ENCODE results near the gene SENP1. TPM values are rescaled to one million over a fixed set of nuclear protein-coding genes. Genes with fewer than 3 reads are reported as not detected.

SENP1 gene
- total RNA-seq, 1 donor from 2014 or later = 38.4 TPM

- TF ChIP-seq, protein P1, sequence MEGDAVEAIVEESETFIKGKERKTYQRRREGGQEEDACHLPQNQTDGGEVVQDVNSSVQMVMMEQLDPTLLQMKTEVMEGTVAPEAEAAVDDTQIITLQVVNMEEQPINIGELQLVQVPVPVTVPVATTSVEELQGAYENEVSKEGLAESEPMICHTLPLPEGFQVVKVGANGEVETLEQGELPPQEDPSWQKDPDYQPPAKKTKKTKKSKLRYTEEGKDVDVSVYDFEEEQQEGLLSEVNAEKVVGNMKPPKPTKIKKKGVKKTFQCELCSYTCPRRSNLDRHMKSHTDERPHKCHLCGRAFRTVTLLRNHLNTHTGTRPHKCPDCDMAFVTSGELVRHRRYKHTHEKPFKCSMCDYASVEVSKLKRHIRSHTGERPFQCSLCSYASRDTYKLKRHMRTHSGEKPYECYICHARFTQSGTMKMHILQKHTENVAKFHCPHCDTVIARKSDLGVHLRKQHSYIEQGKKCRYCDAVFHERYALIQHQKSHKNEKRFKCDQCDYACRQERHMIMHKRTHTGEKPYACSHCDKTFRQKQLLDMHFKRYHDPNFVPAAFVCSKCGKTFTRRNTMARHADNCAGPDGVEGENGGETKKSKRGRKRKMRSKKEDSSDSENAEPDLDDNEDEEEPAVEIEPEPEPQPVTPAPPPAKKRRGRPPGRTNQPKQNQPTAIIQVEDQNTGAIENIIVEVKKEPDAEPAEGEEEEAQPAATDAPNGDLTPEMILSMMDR (IDR thresholded peaks at IDR 0.05; ENCODE audit: unreplicated experiment) = no peak
- Mint-ChIP-seq H3K4me1 (ENCODE audit: low read depth) (no peaks in the 10 kb centered on the region), H3K9me3 (ENCODE audit: low read depth) (no peaks in the 10 kb centered on the region), H3K36me3 (ENCODE audit: insufficient read depth) (peaks cover 25% of the 10 kb centered on the region), H3K27me3 (no peaks in the 10 kb centered on the region), H3K27ac (no peak overlapping the region), H3K4me3 (ENCODE audit: low read depth) (no peak overlapping the region)
- no peak for DNase-seq (ENCODE audit: low spot score, unreplicated experiment)
These were observed 29.1 kb upstream of the SENP1 start for GRCh38 chr12:48135027-48135426.

DNA sequence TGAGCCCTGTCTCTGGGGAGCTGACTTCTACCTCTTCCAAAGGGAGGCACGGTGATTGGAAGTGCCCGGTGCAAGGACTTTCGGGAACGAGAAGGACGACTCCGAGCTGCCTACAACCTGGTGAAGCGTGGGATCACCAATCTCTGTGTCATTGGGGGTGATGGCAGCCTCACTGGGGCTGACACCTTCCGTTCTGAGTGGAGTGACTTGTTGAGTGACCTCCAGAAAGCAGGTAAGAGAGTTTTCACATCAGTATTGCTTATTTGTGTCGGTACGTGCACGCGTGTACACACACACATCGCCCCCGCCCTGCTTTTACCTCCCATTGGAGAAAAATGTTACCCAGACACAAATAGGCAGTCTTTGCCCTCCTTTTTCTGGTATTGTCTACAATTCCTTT, 26.9 kb upstream of the SENP1 start:
- no peaks in the 10 kb centered on the region for H3K9me3 Mint-ChIP-seq (ENCODE audit: low read depth)
- H3K27me3 Mint-ChIP-seq = no peaks in the 10 kb centered on the region
- TF ChIP-seq, protein P1 (IDR thresholded peaks at IDR 0.05; ENCODE audit: unreplicated experiment) = no peak
- H3K4me1 Mint-ChIP-seq (ENCODE audit: low read depth) = no peaks in the 10 kb centered on the region
- H3K27ac Mint-ChIP-seq = no peak overlapping the region
- H3K4me3 Mint-ChIP-seq (ENCODE audit: low read depth) = no peak overlapping the region
- no peak for DNase-seq (ENCODE audit: low spot score, unreplicated experiment)
- peaks cover 28% of the 10 kb centered on the region for H3K36me3 Mint-ChIP-seq (ENCODE audit: insufficient read depth)

DNA sequence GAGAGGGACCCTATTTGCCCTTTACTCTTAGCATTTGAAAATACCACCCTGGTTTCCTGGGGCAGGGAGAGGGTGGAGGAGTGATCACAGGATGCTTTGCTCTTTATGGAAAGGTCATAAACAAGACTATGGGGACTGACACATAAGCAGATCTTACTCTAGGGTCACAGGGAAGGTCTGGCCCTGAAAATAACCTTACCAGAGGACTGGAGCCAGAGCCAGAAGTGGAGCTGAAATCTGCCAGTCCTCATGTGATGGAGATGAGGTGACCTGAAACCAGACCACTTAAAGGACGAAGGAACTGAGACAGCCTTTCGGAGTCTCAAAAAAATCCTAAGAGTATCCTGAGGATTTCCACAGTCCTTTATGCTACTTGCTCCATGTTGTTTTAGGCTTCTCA, 25.6 kb upstream of the SENP1 start:
- DNase-seq (ENCODE audit: low spot score, unreplicated experiment) = no peak
- TF ChIP-seq, protein P1 (IDR thresholded peaks at IDR 0.05; ENCODE audit: unreplicated experiment) = no peak
- no peaks in the 10 kb centered on the region for H3K9me3 Mint-ChIP-seq (ENCODE audit: low read depth)
- peaks cover 32% of the 10 kb centered on the region for H3K36me3 Mint-ChIP-seq (ENCODE audit: insufficient read depth)
- H3K27me3 Mint-ChIP-seq = no peaks in the 10 kb centered on the region
- no peak overlapping the region for H3K27ac Mint-ChIP-seq
- no peaks in the 10 kb centered on the region for H3K4me1 Mint-ChIP-seq (ENCODE audit: low read depth)
- no peak overlapping the region for H3K4me3 Mint-ChIP-seq (ENCODE audit: low read depth)

DNA sequence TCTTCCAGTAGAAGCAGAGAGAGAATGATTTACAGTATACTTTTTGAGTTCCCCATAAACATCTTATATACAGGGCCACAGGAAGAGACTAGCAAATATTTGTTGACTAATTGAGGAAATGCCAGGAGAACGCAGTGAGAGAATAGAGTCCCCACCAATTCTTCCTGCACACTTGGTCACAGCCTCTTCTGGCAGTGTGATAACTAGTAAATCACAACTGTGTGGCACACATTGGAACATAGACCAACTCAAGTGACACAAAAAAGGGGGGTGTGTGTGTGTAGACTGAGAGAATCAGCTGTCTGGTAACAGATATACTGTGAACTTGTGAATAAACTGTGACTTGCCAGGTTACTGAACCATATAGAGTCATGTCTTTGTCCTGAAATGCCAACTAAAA, 23.5 kb upstream of the SENP1 start:
- TF ChIP-seq, protein P1 (IDR thresholded peaks at IDR 0.05; ENCODE audit: unreplicated experiment) = no peak
- Mint-ChIP-seq H3K4me3 (ENCODE audit: low read depth) (no peak overlapping the region), H3K9me3 (ENCODE audit: low read depth) (no peaks in the 10 kb centered on the region), H3K36me3 (ENCODE audit: insufficient read depth) (peaks cover 27% of the 10 kb centered on the region), H3K27ac (no peak overlapping the region), H3K27me3 (no peaks in the 10 kb centered on the region), H3K4me1 (ENCODE audit: low read depth) (peaks cover 3% of the 10 kb centered on the region)
- no peak for DNase-seq (ENCODE audit: low spot score, unreplicated experiment)

DNA sequence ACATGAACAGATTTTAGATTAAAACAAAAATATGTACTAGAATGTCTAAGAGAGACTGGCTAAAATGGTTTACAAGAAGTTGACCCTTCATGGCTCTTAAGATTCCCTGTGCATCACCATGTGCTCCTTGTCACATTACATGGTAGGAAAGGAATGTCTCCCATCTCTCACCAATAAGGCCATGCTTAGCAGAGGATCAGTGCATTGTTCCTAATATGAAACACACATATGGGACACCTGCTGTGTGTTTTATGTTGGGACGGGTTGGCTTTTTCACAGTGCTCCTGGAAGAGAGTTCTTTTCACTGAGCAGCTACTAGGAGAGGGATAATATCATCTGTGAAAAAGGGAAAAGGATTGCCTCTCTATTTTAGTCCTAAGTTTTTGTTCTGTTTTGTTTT, 22.9 kb upstream of the SENP1 start:
- Mint-ChIP-seq H3K36me3 (ENCODE audit: insufficient read depth) (peaks cover 25% of the 10 kb centered on the region), H3K27me3 (no peaks in the 10 kb centered on the region)

More for the DNA sequence above, 22.9 kb upstream of the SENP1 start:
- no peak for DNase-seq (ENCODE audit: low spot score, unreplicated experiment)
- H3K9me3 Mint-ChIP-seq (ENCODE audit: low read depth) = no peaks in the 10 kb centered on the region
- peaks cover 5% of the 10 kb centered on the region for H3K4me1 Mint-ChIP-seq (ENCODE audit: low read depth)
- no peak overlapping the region for H3K27ac Mint-ChIP-seq
- TF ChIP-seq, protein P1 (IDR thresholded peaks at IDR 0.05; ENCODE audit: unreplicated experiment) = no peak
- no peak overlapping the region for H3K4me3 Mint-ChIP-seq (ENCODE audit: low read depth)

Data from progenitor cell of endocrine pancreas (in vitro differentiated cells).